KBM-7 (cell line): ENCODE results near the gene SUFU.
A peak's percentile ranks its signal among the peaks of the same experiment; 100 is the strongest.
"Not testable (repeated sequence)": the region's sequence is repeated elsewhere in the genome, so short reads cannot be mapped to it uniquely, and the experiment has no call there.

Experiments used
- DNase-seq: peaks from one replicate; pipeline ENCODE4 v3.0.0-alpha.2; 2015
- in situ Hi-C: fragments of 300-500 bp; cut with MboI; formaldehyde crosslinking; loops from 2 replicates; pipeline ENCODE4 v1.14.3; 2020; ENCODE audit warnings: low sequenced_read_pairs, low pct_unique_long_range_greater_than_20kb, mixed read lengths

The SUFU gene

GRCh38 chr10:102503264-102504178, at the start of gene SUFU:
TSS of gene SUFU (plus strand) at chr10:102503972. CDS start at chr10:102504153, 181 bp downstream.
- in situ Hi-C loops = no loop called here
- DNase-seq = peak; percentile 96

GRCh38 chr10:102454662-102455487, 48.9 kb upstream of the SUFU start:
- in situ Hi-C loops, DNase-seq: not testable (repeated sequence)

GRCh38 chr10:102455893-102456471, 47.8 kb upstream of the SUFU start:
- in situ Hi-C loops = no loop called here
- DNase-seq = no peak

- no peak for DNase-seq
- in situ Hi-C loops = no loop called here
Observed at GRCh38 chr10:102457591-102458150, 46.1 kb upstream of the SUFU start.

- DNase-seq = no peak
- in situ Hi-C loops = no loop called here
Observed at GRCh38 chr10:102458656-102459055, 45.1 kb upstream of the SUFU start.

- DNase-seq = no peak
- in situ Hi-C loops = no loop called here
Observed at GRCh38 chr10:102460836-102461186, 43.0 kb upstream of the SUFU start.

- in situ Hi-C loops = no loop called here
- peak; percentile 84 for DNase-seq
Observed at GRCh38 chr10:102461187-102462054, 42.4 kb upstream of the SUFU start.

GRCh38 chr10:102462512-102463054, 41.2 kb upstream of the SUFU start:
- in situ Hi-C loops = no loop called here
- no peak for DNase-seq

GRCh38 chr10:102463983-102464382, 39.8 kb upstream of the SUFU start:
- DNase-seq = no peak
- in situ Hi-C loops = no loop called here

- DNase-seq = no peak
- in situ Hi-C loops = no loop called here
Observed at GRCh38 chr10:102465466-102465865, 38.3 kb upstream of the SUFU start.

GRCh38 chr10:102467318-102467717, 36.5 kb upstream of the SUFU start:
- no peak for DNase-seq
- in situ Hi-C loops = no loop called here

- in situ Hi-C loops = no loop called here
- peak; percentile 60 for DNase-seq
Observed at GRCh38 chr10:102467971-102468438, 35.8 kb upstream of the SUFU start.

GRCh38 chr10:102468683-102469082, 35.1 kb upstream of the SUFU start:
- no peak for DNase-seq
- in situ Hi-C loops = no loop called here

GRCh38 chr10:102470579-102471546, 32.9 kb upstream of the SUFU start:
- in situ Hi-C loops = no loop called here
- DNase-seq = no peak

GRCh38 chr10:102473445-102474331, 30.1 kb upstream of the SUFU start:
- no peak for DNase-seq
- in situ Hi-C loops = no loop called here

GRCh38 chr10:102475451-102476040, 28.2 kb upstream of the SUFU start:
- DNase-seq = no peak
- in situ Hi-C loops = loop anchor here (25.0 kb wide), 1 partner anchor 238 kb away; the partner anchor contains the start of genes ELOVL3, GBF1 and PITX3
